HG03139 (cell line): ENCODE measurements around the gene ABCA8.

Source experiments
- ATAC-seq: cut with Tn5 transposase; IDR thresholded peaks from one replicate; pipeline ENCODE4 v1.9.1; 2021; ENCODE audit not compliant: unreplicated experiment

Gene ABCA8

DNA sequence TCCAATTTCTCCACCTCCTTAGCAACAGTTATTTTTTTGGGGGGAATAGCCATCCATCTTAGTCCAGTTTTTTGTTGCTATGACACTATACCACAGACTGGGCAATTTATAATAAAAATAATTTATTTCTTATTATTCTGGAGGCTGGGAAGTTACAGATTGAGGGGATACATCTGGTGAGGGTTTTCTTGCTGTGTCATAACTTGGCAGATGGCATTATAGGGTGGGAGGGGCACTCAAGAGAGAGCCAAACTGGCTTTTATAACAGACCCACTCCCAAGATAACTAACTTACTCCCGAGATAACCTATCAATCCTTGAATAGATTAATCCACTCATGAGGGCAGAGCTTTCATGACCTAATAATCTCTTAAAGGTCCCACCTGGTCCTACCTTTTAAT lies 84.2 kb downstream of the ABCA8 start:
- no peak for ATAC-seq

DNA sequence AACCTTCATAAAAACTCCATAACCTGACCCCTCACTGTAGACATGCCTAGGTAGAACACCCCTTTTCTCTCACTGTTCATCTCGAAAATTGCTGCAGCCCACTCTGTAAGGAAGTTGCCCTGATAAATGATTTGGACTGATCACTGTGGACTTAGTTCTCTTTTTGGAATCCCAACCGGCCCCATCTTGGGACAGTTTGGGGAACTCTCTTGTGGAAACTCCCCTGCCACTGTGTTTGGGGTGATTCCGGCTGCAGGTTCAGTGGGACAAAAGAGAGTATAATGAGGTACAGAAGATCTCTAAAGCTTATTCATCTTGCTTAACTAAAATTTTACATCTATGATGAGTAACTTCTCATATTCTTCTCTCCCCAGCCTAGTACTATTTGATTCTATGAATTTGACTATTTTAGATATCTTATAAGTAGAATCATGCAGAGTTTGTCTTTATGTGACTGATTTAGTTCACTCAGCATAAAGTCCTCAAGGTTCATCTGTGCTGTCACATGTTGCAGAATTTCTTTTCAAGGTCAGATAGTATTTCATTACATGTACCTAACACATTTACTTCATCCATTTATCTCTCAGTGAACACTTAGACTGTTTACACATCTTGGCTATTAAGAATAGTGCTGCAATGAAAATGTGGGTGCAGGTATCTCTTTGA lies 84.9 kb downstream of the ABCA8 start:
- no peak for ATAC-seq

DNA sequence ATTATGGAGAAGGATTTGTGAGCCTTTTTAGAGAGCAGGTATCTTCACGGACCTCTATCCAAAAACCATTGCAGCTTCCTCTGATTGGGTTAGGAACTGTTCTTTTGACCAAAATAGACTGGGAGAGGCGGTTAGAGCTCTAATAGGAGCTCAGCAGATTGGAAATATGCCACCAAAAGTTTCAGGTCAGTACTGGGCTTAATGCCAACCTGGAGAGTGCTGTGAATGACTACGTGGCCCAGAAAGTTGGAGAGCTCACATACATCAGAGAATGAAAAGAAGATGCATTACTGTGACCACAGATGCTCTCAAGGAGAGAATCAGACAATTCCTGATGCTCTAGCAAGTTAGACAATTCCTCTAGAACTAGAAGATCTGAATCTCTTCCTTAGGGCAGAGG lies 86.5 kb downstream of the ABCA8 start:
- ATAC-seq: no peak

DNA sequence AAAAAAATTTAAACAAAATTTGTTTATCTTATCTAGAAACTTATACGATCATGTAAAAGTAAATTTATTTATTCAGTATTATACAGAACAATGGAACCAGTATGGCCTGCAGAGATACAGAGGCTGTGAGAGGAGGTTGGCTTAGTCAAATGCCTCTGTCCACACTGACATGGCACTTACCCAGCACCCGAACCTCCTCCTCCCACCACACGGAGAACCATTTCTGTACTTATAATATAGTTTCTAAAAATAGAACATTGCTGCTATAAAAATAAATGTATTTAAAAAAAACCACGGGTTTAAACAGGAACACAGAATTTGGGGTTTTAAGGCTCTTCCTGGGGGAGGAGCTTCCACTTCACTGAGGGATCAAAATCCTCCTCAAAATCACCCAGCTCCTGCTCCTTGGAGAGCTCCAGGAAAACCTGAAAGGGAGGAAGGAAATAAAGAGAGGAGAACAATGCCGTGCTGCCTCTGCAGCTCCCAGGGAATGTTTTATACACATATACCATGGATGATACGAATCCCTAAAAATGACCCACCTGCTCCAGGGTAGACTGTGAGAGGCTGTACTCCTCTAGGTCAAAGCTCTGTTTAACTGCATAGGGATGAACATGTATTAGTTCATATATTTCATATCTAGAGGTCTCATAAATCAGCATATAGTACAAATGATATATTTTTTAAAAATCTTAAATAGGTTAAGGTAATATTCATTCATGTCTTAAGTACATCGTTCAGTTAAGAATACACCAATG lies 87.3 kb downstream of the ABCA8 start:
- ATAC-seq: no peak

DNA sequence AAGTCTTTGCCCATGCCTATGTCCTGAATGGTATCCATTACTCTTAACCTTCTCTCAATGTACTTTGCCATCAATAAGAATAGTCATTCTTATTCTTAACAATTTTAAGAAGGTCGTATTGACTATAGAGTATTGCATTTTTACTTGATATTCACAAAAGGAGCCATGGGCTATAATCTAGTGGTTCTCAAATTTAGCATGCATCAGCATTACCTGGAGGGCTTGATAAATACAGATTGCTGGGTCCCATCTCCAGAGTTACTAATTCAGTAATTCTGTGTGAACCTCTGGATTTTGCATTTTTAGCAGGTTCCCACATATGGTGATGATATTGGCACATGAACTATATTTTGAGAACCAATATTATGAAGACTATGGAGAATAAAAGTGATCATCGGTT lies 89.6 kb downstream of the ABCA8 start:
- no peak for ATAC-seq

DNA sequence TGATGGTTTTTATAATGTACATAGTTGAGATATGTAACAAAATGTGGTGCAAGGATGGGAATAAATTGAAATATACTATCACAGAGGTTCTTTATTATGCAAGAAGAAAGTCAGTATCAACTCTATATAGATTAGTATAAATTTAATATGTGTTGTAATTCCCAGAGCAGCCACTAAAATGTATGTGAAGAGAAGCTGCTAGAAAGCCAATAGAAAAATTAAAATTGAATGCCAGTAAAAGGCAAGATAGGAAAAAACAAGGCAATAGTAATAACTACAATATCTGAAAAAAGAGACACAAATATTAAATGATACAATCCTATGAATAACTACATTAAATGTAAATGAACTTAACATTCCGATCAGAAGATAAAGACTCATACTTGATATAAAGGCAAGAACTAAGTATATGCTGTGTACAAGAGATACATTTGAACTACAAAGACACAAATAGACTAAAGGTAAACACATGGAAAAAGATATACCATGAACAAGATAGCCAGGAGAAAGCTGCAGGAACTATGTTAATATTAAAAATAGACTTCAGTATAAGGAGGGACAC lies 92.0 kb downstream of the ABCA8 start:
- ATAC-seq: no peak

DNA sequence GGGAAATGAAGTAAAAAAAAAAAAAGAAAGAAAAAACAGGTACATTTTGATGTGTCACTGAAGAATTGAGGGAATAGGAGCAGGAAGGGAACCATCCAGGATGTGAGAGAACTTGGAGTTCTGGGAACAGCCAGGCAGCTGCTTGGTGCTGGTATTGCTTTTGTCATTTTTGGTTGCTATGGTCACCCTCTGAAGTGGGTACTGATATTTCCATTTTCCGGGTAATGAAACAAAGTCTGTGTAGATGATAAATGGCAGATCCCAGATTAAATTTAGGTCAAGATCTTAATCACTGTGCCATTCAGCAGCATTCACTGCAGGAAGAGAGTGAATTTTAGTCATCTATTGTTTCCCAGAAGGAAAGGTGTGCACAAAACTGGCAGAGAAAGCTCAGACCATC lies 93.6 kb downstream of the ABCA8 start:
- no peak for ATAC-seq

DNA sequence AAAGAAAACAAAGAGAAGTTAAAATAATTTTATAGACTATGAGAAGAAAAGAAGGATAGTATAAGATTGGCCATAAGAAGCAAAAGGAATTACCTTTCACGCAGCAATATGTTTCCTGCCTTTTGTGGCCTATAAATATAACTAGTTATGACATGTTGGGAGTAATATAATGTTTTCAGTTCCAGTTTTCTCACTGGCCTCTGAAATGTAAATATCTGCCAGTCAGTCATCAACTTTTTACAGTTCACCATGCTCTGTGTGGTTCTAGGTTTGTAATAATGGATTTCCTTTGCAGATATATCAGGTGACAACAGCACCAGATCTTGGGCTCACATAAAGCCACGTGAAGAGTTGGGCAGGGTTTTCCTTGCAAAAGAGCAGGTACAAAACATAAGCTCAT lies 94.3 kb downstream of the ABCA8 start:
- no peak for ATAC-seq

DNA sequence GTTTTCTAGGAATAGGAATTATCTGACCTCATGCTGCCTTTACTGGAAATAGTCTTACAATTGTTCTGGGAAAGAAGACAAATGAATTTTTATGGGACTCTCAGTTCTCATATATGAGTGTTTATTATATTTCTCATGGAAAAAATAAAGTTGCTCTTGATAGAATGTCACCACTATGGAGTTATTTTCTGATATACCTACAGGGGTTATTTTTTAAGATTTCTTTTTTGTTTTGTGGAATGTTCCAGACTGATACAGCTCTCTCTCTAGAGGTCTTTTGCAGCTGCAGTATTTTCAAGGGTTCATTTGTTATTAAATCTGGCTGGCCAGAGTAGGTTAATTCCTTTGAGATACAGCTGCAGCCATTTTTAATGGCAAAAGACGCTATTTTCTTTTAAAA lies 100.7 kb downstream of the ABCA8 start:
- ATAC-seq: no peak

DNA sequence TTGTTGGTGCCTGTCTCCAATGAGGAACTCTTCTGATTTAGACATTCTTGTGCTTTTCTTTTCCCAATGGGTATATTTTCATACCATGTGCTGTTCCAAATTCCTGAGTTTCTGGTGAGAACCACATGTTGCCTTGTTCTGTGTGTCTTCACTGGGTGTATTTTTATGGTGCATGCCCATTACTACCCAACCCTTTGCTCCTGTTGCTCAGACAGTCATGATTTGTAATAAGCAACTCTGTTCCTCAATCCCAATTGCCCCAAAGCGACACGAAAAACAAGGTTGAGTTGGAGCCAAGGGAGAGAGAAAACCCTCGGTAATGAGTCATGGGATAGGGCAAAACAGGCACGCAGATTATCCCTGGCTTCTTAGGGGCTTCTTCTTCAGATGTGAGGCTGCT lies 101.8 kb downstream of the ABCA8 start:
- no peak for ATAC-seq

DNA sequence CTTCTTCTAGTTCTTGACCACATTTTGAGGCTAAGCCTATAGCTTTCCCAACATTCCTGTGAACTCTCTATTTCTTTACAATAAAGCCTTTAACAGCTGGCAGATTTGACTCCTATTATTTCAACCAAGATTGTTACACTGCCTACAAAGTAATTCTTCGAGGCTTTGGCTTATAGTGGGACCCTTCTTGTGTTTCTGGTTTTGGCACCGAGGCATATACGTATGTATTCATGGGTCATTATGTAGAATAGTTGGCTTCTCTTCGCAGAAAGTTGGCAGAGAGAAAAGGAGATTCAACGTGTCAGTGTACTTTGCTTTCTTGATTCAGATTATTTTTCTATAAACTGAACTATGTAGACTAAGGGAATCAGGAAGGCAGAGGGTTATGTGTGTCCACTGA lies 102.2 kb downstream of the ABCA8 start:
- no peak for ATAC-seq

DNA sequence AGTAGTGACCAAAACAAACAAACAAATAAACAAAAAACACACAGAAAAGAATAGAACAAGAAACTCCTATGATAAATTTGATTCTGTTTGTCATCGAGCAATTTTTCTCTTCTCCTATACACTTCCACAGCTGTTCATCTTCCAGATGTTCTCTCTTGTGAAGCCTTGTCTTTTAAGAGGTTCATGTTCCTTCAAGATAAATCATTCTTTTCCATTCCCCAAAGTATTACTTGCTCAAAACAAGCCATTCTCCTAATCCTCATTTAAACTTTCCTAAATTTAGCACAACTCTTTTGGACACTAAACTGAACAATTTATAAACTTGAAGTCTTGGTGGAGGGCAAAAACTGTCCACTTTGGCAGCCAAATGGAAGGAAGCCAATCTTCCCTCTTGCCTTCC lies 103.3 kb downstream of the ABCA8 start:
- no peak for ATAC-seq

DNA sequence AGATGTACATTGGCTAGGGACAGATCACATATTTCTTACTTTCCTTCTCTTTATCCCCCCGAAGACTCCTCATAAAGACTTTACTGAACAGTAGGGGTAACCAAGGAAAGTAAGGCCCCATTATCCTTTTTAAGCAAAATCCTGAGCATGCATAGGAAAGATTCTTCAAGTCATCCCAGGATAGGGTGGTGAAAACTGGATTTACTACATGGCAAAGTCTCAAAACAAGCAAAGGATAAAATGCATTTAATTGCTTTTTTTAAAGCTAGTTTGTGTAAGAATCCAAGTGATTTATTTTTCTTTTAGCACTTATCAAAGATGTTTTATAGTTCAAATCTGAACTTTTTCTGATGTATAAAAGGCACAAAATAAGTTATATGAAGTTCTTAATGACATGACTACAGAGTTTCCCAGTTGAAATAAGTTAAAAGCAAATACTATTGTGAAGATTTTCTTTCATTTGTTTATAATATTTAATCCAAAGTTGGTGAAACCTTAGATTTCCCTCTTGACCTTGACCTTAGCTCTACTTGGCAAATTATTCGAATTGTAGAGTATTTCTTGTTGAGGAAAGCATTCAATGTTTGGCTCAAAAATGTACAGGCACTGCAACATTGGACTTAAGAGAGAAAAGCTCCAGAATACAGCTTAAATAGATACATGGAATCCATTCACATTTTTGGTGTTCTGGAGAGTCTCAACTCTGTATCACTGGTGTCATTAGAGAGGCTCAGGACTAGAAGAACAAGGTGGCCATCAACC lies 104.3 kb downstream of the ABCA8 start:
- ATAC-seq: no peak

DNA sequence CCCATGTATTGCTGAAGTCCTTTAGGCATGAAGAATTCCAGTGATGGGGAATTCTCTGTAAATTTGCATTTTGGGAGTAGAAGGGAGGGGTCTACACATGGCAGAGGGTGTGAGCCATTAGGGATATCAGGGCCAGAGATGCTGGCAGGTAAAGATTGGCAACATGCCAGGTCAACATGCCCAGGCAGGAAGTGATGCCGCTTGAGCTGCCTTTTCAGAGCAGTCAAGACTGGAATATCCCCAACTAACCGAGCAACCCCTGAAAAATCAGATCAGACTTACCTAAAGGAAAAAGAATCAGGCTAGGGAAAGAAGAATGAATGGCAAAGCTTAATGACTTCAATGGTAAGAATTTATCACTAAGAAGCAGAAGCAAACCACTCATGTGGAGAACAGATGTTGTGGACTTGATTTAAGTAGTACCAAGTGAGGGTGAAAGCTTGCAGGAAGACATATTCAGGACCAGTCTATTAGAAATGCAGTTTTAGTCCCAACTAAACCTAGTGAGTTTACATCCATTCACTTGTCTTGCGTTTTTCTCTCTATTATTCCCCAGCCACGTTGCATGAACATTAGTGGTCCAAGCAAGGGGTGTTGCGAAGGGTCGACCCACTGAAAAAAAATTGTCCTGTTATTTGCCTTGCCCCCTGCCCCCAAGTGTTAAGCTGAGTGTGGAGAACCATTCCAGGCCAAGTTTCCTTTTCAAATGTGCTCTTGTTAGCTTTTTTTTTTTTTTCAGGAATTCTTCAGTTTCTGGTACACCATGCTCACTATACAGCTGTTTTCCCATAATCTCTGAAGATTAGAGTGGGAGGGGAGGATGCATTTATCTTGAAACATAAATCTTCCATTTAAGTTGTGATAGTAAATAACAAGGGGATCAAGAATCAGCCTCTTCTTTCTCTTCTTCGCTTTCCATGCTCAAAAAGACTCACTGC lies 105.2 kb downstream of the ABCA8 start:
- ATAC-seq: no peak

DNA sequence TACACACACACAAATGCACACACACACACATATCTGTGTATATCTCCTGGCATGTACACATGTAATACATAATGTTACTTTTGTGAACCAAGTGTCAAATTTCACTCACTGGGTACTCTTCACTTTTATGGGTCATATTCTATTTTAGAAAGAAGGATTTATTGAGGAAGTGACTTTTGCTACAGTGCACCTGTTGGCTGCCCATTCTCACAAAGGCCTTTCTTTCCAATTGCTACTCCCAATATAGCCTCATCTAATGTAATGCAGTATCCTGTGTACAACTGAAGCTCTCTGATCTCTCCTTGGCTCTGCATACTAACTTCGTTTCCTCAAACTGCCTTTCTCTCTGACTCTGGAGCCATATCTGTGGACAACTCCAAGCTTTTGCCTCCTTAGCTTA lies 107.5 kb downstream of the ABCA8 start:
- ATAC-seq: no peak

DNA sequence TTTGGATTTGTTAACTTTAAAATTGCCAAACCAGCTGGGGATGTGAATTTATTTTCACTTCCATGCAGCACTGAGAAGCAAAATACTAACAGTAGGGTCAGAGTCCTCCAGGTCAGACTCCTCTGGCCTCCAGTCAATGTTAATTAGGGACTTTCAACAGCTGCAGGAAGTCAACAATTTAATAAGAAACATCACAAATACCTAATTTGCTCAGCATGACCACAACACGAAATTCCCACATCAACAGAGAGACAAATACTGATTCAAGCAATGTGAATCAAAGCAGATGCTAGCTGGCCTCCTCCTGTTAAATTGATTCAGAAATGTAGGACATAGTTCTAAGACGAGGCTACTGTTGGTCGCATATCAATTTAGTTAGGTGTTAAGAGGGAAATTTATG lies 111.7 kb downstream of the ABCA8 start:
- no peak for ATAC-seq

DNA sequence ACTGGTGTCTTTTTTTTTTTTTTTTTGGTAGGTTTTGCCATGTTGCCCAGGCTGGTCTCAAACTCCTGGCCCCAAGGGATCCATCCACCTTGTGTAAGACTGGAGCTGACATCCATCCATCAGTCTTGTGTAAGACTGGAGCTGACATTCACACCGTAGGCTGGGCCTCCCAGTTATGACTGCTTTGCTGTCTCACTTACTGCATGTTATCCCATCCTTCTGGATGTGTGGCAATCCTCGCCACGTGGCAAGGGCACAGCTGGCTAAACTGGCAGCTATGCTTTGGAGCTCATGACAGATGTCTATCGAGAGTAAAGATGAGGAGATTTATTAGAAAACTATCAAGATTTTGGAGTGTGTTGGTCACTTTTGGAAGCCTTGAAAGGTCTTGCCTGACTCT lies 115.1 kb downstream of the ABCA8 start:
- ATAC-seq: no peak

DNA sequence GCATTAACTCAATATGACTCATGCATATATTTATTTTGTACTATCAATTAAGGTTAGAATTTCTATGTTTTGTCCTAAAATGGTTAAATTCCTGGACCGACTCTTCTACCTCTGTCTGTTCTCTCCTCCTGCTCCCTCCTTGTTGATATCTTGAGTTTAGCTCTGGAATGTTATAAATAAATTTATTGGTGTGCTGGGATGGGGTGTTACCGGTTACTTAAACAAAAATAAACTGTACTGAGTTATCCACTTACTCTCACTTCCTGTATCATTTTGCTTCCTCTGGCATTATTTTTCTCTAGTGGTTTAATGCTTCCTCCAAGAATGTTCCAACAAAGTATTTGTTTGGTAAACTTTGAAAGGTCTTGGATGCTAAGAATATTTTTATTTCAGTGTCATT lies 120.1 kb downstream of the ABCA8 start:
- ATAC-seq: no peak

DNA sequence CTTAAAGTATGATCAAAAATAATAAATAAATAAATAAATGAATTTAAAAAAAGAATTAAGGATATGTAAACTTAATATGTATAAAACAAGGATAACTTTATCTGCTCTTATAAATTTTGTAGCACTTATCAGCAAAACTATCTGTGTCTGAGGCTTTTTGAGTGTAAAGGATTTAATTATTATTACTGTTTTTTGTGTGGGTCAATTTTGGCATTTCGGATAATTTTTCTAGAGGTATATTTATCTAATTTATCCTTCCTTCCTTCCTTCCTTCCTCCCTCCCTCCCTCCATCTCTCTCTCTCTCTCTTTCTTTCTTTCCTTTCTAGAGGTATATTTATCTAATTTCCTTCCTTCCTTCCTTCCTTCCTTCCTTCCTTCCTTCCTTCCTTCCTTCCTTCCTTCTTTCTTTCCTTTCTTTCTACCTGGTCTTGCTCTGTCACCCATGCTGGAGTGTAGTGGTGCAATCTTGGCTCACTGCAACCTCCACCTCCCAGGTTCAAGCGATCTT lies 120.8 kb downstream of the ABCA8 start:
- ATAC-seq: no peak

DNA sequence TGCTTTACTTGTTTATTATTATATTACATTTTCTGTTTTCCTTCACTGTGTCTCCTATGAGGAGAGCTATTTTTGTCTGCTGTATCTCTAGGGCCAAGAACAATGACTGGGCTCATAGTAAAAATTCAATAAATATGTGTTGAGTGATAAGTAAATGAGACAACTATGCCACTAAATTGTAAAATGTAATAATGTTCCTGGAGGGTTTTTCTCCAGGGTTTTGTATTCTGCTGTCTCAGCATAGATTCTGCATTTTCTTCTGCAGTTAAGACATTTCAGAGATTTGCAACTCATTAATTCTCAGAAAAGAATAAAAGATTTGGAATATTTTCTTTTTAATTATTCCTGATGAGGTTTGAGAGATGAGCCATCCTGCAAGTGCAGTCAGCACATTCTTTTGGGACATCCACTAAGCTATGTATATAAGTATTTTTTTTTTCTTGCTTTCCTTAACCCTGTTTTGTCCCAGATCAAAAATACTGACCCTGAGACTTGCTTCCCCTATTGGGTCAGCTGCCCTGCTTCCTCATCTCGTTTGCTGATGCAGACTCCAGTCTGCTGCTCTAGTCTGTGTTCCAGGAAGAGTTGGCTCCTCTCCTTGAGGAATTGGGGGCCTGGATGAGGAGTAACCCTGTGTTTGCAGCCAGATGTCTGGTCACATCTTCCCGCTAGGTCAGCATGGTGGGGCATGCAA lies 122.9 kb downstream of the ABCA8 start:
- no peak for ATAC-seq
